ENCODE results near the gene DUT.

GRCh38 chr15:48313216-48313615 is 18.0 kb upstream of the DUT start:
- no peak for TF ChIP-seq CTCF (IDR thresholded peaks at IDR 0.05 in 2 of 3, conservative IDR thresholded peaks at IDR 0.05 in 1 of 3; ENCODE audit: borderline replicate concordance in 1 of 3, insufficient read depth in 1 of 3, low read depth in 2 of 3, low read length in 2 of 3)
- TF ChIP-seq POLR2A (IDR thresholded peaks at IDR 0.05; ENCODE audit: borderline replicate concordance, extremely low read depth, insufficient read depth, insufficient read length): no peak
- TF ChIP-seq TCF7L2 (IDR thresholded peaks at IDR 0.05; ENCODE audit: borderline replicate concordance, extremely low read depth, insufficient read depth, insufficient read length): no peak
- no peak for TF ChIP-seq EZH2 (IDR thresholded peaks at IDR 0.05)
